Neuronal stem cell (in vitro differentiated cells): Measurements from ENCODE around the gene MTHFS.

Experiments
- DNase-seq: peaks from one replicate; pipeline ENCODE4 v3.0.0-alpha.2; 2013; ENCODE audit warnings: low spot score
- H2AFZ ChIP-seq: one replicate; pipeline ENCODE4 v1.6.1; 2013; ENCODE audit warnings: mild to moderate bottlenecking, low read length, inconsistent platforms
- H2AK5ac ChIP-seq: 2 replicates; pipeline ENCODE4 v1.6.1; 2013; ENCODE audit warnings: low read depth, mild to moderate bottlenecking, inconsistent platforms, low read length, moderate library complexity, mixed read lengths
- H2BK120ac ChIP-seq: 2 replicates; pipeline ENCODE4 v1.6.1; 2013; ENCODE audit warnings: low read depth, mild to moderate bottlenecking, inconsistent platforms, low read length, moderate library complexity, mixed read lengths
- H2BK12ac ChIP-seq: one replicate; pipeline ENCODE4 v1.6.1; 2013; ENCODE audit warnings: low read length, inconsistent platforms
- H2BK15ac ChIP-seq: 2 replicates; pipeline ENCODE4 v1.6.1; 2013; ENCODE audit warnings: mild to moderate bottlenecking, low read length, inconsistent platforms, mixed read lengths
- H2BK5ac ChIP-seq: one replicate; pipeline ENCODE4 v1.6.1; 2013; ENCODE audit warnings: inconsistent platforms, mild to moderate bottlenecking, low read length, moderate library complexity
- H3K14ac ChIP-seq: one replicate; pipeline ENCODE4 v1.6.1; 2013; ENCODE audit warnings: low read length, inconsistent platforms
- H3K18ac ChIP-seq: 2 replicates; pipeline ENCODE4 v1.6.1; 2013; ENCODE audit warnings: low read length, inconsistent platforms
- H3K23ac ChIP-seq: 2 replicates; pipeline ENCODE4 v1.6.1; 2013; ENCODE audit warnings: low read depth, mild to moderate bottlenecking, mixed read lengths, low read length, inconsistent platforms; ENCODE audit not compliant: poor library complexity
- H3K27ac ChIP-seq: replicated peaks from 3 replicates; pipeline ENCODE4 v1.5.1; 2013; ENCODE audit warnings: low read length, inconsistent platforms
- H3K27me3 ChIP-seq, 3 experiments: 2 replicates each; pipeline ENCODE4 v1.6.1; 2013; ENCODE audit warnings: low read length in 3 of 3, mild to moderate bottlenecking in 2 of 3, inconsistent platforms in 1 of 3, low read depth in 1 of 3, mixed read lengths in 1 of 3, moderate library complexity in 1 of 3; ENCODE audit not compliant: control insufficient read depth in 3 of 3, insufficient read depth in 3 of 3
- H3K36me3 ChIP-seq, 2 donors: replicated peaks in 1 of 2; 2 replicates each; pipeline ENCODE4 v1.6.1; 2013; ENCODE audit warnings: low read length in 2 of 2; ENCODE audit not compliant: control insufficient read depth in 2 of 2, insufficient read depth in 2 of 2
- H3K4ac ChIP-seq: 2 replicates; pipeline ENCODE4 v1.6.1; 2013; ENCODE audit warnings: inconsistent platforms, mild to moderate bottlenecking, low read length, moderate library complexity
- H3K4me1 ChIP-seq, 2 donors: 1 replicate in 1 of 2; 2 replicates in 1 of 2; pipeline ENCODE4 v1.6.1; 2013; ENCODE audit warnings: low read length in 2 of 2, low read depth in 1 of 2; ENCODE audit not compliant: control insufficient read depth in 2 of 2, insufficient read depth in 1 of 2
- H3K4me2 ChIP-seq: one replicate; pipeline ENCODE4 v1.6.1; 2013; ENCODE audit warnings: mild to moderate bottlenecking, low read length, inconsistent platforms; ENCODE audit not compliant: insufficient read depth, poor library complexity, severe bottlenecking
- H3K4me3 ChIP-seq, 2 donors: 2 replicates each; pipeline ENCODE4 v1.5.1; 2013; ENCODE audit warnings: low read length in 2 of 2, mild to moderate bottlenecking in 2 of 2, inconsistent platforms in 1 of 2, moderate library complexity in 1 of 2
- H3K79me1 ChIP-seq: one replicate; pipeline ENCODE4 v1.6.1; 2013; ENCODE audit warnings: low read depth, mild to moderate bottlenecking, inconsistent platforms, low read length, moderate library complexity
- H3K9ac ChIP-seq: one replicate; pipeline ENCODE4 v1.6.1; 2013; ENCODE audit warnings: mild to moderate bottlenecking, low read depth, low read length, inconsistent platforms; ENCODE audit not compliant: poor library complexity
- H3K9me3 ChIP-seq, 2 donors: replicated peaks in 1 of 2; 2 replicates each; pipeline versions ENCODE3 to v1.6.1; 2013; ENCODE audit warnings: low read length in 2 of 2, mild to moderate bottlenecking in 2 of 2, inconsistent platforms in 1 of 2, low read depth in 1 of 2, mixed read lengths in 1 of 2, moderate library complexity in 1 of 2; ENCODE audit not compliant: control insufficient read depth in 2 of 2, insufficient read depth in 1 of 2
- H4K8ac ChIP-seq: one replicate; pipeline ENCODE4 v1.6.1; 2013; ENCODE audit warnings: low read depth, mild to moderate bottlenecking, inconsistent platforms, low read length, moderate library complexity
- H4K91ac ChIP-seq: one replicate; pipeline ENCODE4 v1.6.1; 2013; ENCODE audit warnings: low read length, low read depth, mild to moderate bottlenecking, inconsistent platforms; ENCODE audit not compliant: poor library complexity
- WGBS, 2 donors: extraction: QIAGEN DNeasy Blood & Tissue Kit; methylation state at CpG; one replicate each; pipeline ENCODE4 v1.1.7; 2013; ENCODE audit warnings: missing lambda C conversion rate in 2 of 2, mixed read lengths in 1 of 2; ENCODE audit not compliant: insufficient read length in 2 of 2, insufficient replicate concordance in 1 of 2; ENCODE audit errors: extremely low coverage in 2 of 2; 5-methylcytosine and 5-hydroxymethylcytosine counted together

Gene MTHFS

GRCh38 chr15:79919749-79920511, 23.1 kb upstream of the MTHFS start:
- no peak overlapping the region for H3K4me3 ChIP-seq
- H3K9ac ChIP-seq, result no peak overlapping the region
- no peak overlapping the region for H2BK12ac ChIP-seq
- no peak overlapping the region for H4K8ac ChIP-seq
- H3K4me2 ChIP-seq, result no peak overlapping the region
- no peaks in the 10 kb centered on the region for H3K4me1 ChIP-seq
- no peak overlapping the region for H3K14ac ChIP-seq
- H2BK5ac ChIP-seq, result no peak overlapping the region
- peaks cover 24 to 74% of the 10 kb centered on the region in 2 donors for H3K9me3 ChIP-seq
- H3K18ac ChIP-seq, result no peak overlapping the region
- H3K27me3 ChIP-seq, result no peaks in the 10 kb centered on the region
- no peak overlapping the region for H2BK120ac ChIP-seq
- H2AK5ac ChIP-seq, result no peak overlapping the region
- H2AFZ ChIP-seq, result no peak overlapping the region
- H3K36me3 ChIP-seq, result peaks cover 12 to 43% of the 10 kb centered on the region in 2 donors
- H3K79me1 ChIP-seq, result peaks cover 4% of the 10 kb centered on the region
- no peak for DNase-seq
- H2BK15ac ChIP-seq, result no peak overlapping the region
- no peak overlapping the region for H3K4ac ChIP-seq
- no peak overlapping the region for H3K27ac ChIP-seq
- no CpG with 5 or more reads among the region's 12 CpGs for WGBS, 2 donors
- H4K91ac ChIP-seq, result no peak overlapping the region
- H3K23ac ChIP-seq, result no peak overlapping the region

- H3K23ac ChIP-seq, result no peak overlapping the region
- peaks cover 4% of the 10 kb centered on the region for H3K79me1 ChIP-seq
- no peaks in the 10 kb centered on the region for H3K4me1 ChIP-seq
- H3K18ac ChIP-seq, result no peak overlapping the region
- DNase-seq, result no peak
- no peak overlapping the region for H2BK12ac ChIP-seq
- no peak overlapping the region for H3K4ac ChIP-seq
- no peaks in the 10 kb centered on the region for H3K27me3 ChIP-seq
- no peak overlapping the region for H2AFZ ChIP-seq
- no CpG with 5 or more reads among the region's 27 CpGs for WGBS, 2 donors
- H2BK120ac ChIP-seq, result no peak overlapping the region
- peaks cover 27 to 77% of the 10 kb centered on the region in 2 donors for H3K9me3 ChIP-seq
- H3K4me3 ChIP-seq, result no peak overlapping the region
- H3K4me2 ChIP-seq, result no peak overlapping the region
- H3K27ac ChIP-seq, result no peak overlapping the region
- H4K91ac ChIP-seq, result no peak overlapping the region
- no peak overlapping the region for H2BK15ac ChIP-seq
- H2BK5ac ChIP-seq, result no peak overlapping the region
- no peak overlapping the region for H2AK5ac ChIP-seq
- peak overlapping the region; percentile 18 for H3K9ac ChIP-seq
- H3K14ac ChIP-seq, result peak overlapping the region; percentile 17
- no peak overlapping the region for H4K8ac ChIP-seq
- peaks cover 14 to 48% of the 10 kb centered on the region in 2 donors for H3K36me3 ChIP-seq
These were observed 22.4 kb upstream of the MTHFS start for GRCh38 chr15:79919090-79919748.

- Histone ChIP-seq H2AFZ (no peak overlapping the region), H3K27ac (no peak overlapping the region), H2AK5ac (no peak overlapping the region), H2BK120ac (no peak overlapping the region), H3K9me3 (peaks cover 27 to 86% of the 10 kb centered on the region in 2 donors), H3K14ac (no peak overlapping the region), H4K91ac (no peak overlapping the region), H3K4me2 (no peak overlapping the region), H3K4ac (no peak overlapping the region), H2BK15ac (no peak overlapping the region), H3K23ac (peak overlapping the region; percentile 65), H3K4me3 (no peak overlapping the region), H3K79me1 (peaks cover 4% of the 10 kb centered on the region), H3K27me3 (no peaks in the 10 kb centered on the region), H3K36me3 (peaks cover 14 to 55% of the 10 kb centered on the region in 2 donors), H3K4me1 (no peaks in the 10 kb centered on the region), H2BK5ac (no peak overlapping the region), H3K9ac (no peak overlapping the region), H4K8ac (no peak overlapping the region), H3K18ac (no peak overlapping the region), H2BK12ac (no peak overlapping the region)
- no peak for DNase-seq
- no CpG with 5 or more reads among the region's 11 CpGs for WGBS, 2 donors
These were observed 21.5 kb upstream of the MTHFS start for GRCh38 chr15:79918278-79918677.

- H2AK5ac ChIP-seq, result no peak overlapping the region
- H3K36me3 ChIP-seq, result peaks cover 14 to 58% of the 10 kb centered on the region in 2 donors
- no peak overlapping the region for H3K4ac ChIP-seq
- H2AFZ ChIP-seq, result no peak overlapping the region
- no peak overlapping the region for H4K8ac ChIP-seq
- H3K18ac ChIP-seq, result no peak overlapping the region
- H3K27me3 ChIP-seq, result no peaks in the 10 kb centered on the region
- H2BK120ac ChIP-seq, result no peak overlapping the region
- DNase-seq, result no peak
- H2BK12ac ChIP-seq, result no peak overlapping the region
- H3K79me1 ChIP-seq, result peaks cover 4% of the 10 kb centered on the region
- no peak overlapping the region for H4K91ac ChIP-seq
- H3K27ac ChIP-seq, result no peak overlapping the region
- H3K4me3 ChIP-seq, result no peak overlapping the region
- peaks cover 27 to 88% of the 10 kb centered on the region in 2 donors for H3K9me3 ChIP-seq
- no peak overlapping the region for H3K23ac ChIP-seq
- H3K9ac ChIP-seq, result no peak overlapping the region
- H3K14ac ChIP-seq, result no peak overlapping the region
- 100% methylated on average over 1 of the region's 3 CpGs; no CpG with 5 or more reads in 1 of the 2 donors for WGBS, 2 donors
- H2BK15ac ChIP-seq, result no peak overlapping the region
- H3K4me2 ChIP-seq, result no peak overlapping the region
- no peak overlapping the region for H2BK5ac ChIP-seq
- H3K4me1 ChIP-seq, result no peaks in the 10 kb centered on the region
These were observed 19.8 kb upstream of the MTHFS start for GRCh38 chr15:79916502-79917132.
